Activated CD8-positive, alpha-beta memory T cell treated with anti-CD3 and anti-CD28 coated beads, Interleukin-2, amount 50 U/mL, for 1 hour (primary cell): ENCODE measurements around the gene OR4B1.
"Not testable (repeated sequence)": the region's sequence is repeated elsewhere in the genome, so short reads cannot be mapped to it uniquely, and the experiment has no call there.

Source experiments
- DNase-seq: peaks from one replicate; pipeline ENCODE4 v3.0.0-alpha.2; 2020; ENCODE audit errors: extremely low read depth

OR4B1 gene, protein sequence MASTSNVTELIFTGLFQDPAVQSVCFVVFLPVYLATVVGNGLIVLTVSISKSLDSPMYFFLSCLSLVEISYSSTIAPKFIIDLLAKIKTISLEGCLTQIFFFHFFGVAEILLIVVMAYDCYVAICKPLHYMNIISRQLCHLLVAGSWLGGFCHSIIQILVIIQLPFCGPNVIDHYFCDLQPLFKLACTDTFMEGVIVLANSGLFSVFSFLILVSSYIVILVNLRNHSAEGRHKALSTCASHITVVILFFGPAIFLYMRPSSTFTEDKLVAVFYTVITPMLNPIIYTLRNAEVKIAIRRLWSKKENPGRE

DNA sequence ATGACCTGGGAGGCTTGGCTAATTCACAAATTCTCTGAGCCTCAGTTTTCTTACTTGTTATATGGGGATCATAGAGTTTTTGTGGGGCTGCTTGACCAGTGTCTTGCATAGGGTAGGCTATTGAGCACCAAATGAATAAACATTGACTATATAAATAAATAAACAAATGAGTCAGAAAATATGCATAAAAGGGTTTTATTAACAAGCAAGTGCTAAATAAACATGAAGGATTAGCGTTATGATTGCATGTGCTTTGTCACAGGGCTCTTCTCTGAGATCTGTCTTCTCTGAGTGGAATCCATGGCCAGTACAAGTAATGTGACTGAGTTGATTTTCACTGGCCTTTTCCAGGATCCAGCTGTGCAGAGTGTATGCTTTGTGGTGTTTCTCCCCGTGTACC is at the start of gene OR4B1:
TSS of gene OR4B1 (plus strand) at position 301 of the 400 bp plus-strand sequence. CDS start at position 301, 0 bp downstream.
- DNase-seq, result no peak

DNA sequence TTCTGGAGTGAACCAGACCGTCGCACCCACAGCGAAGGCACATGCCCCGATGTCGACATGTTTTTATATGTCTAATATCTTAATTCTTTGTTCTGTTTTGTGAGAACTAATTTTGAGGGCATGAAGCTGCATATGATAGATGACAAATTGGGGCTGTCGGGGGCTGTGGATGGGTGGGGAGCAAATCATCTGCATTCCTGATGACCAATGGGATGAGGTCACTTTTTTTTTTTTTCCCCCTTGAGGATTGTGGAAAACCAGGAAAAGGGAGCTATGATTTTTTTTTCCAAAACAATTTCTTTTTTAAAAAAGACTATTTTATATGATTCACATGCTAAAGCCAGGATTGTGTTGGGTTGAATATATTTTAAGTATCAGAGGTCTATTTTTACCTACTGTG is 49.2 kb upstream of the OR4B1 start:
- DNase-seq, result no peak

DNA sequence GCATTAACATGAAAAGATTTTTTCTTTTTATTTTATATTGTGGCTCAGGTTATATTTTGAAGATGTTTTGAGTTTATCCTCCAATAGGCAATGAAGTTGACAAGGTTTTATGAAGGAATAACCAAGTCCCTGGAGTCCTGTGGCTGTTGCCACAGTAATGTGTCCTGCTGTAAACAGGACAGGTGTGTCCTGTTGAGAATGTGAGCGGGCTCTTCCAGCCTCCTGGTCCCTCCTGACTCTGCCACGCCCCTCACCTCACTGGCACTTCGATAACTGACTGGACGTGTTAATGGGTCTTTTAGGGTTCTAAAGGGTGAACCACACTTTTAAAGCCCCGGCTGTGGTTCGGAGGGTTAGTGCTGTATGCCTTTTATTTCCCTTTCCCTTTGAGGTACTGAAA is 47.8 kb upstream of the OR4B1 start:
- no peak for DNase-seq

DNA sequence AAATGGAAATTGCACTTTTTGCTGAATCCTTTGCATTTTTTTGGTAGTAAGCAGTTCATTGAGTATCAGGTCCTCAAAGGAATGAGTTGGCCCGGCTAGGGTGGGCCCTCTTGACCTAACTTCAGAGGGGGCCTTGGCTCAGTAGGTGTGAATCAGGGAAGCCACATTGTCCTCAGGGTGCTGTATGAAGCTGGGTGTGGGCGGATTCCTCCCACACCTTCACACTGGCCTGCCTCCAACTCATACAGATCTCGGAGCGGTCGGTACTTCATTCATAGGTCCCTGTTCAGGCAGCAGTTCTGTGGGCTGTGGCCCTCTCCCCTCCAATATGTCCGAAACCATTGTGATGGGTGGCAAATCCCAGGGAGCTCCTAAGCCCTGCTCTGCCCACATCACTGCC is 47.4 kb upstream of the OR4B1 start:
- DNase-seq, result no peak

DNA sequence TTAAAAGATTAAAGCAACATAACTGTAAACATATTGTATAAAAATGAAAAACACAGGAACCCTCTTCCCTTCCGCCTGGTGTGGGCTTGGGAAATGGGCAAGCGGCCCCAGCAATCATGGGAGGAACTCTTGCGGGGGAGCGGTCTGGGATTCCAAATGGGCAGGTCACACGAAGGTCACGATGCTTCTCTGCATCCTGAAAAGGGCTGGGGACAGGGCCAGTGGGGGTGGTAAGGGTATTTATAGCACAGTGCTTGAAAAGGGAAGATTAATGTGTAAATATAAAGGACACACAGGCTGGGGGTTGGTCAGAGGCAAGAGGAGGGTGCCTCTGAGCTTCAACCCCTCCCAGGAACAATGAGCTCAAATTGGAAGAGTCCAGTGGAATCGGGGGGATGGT is 46.9 kb upstream of the OR4B1 start:
- no peak for DNase-seq

DNA sequence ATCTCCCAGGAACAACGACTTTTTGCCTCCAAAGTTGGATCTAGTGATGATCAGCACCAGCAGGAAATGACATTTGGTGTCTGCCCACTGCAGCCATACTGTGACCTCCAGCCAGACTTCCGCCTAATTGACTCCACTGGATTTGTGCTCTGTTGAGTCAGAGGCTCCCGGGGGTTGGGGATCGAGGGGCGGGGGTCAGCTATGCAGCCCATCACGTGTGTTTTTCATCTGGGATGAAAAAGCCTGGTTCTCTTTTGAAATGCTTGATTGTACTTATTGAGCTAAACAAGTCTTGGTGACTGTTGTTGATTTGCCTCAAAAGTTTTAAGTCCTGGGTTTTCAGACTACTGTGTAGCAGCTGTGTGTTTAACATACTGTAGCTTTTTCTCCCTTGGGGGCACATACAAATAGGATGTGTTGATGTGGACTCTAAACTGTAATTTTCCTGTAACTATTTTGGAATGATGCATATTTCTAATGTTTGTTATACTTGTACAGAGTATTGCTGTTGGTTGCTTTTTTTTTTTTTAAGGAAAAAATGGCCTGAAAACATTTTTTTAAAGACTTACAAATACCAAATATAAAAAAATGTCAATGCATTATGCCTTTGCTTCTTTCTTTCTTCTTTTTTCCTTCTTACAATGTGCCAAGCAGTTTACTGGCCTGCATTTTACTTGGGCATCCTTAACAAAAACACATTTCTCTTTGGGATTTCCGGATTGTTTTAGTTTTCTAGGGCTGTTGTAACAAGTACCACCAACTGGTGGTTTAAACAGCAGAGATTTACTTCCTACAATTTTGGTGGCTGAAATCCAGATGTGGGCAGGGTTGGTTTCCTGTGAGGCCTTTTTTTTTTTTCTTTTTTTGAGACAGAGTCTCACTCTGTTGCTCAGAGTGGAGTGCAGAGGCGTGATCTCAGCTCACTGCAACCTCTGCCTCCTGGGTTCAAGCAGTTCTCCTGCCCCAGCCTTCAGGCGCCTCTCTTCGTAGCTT is 46.1 kb upstream of the OR4B1 start:
- no peak for DNase-seq

DNA sequence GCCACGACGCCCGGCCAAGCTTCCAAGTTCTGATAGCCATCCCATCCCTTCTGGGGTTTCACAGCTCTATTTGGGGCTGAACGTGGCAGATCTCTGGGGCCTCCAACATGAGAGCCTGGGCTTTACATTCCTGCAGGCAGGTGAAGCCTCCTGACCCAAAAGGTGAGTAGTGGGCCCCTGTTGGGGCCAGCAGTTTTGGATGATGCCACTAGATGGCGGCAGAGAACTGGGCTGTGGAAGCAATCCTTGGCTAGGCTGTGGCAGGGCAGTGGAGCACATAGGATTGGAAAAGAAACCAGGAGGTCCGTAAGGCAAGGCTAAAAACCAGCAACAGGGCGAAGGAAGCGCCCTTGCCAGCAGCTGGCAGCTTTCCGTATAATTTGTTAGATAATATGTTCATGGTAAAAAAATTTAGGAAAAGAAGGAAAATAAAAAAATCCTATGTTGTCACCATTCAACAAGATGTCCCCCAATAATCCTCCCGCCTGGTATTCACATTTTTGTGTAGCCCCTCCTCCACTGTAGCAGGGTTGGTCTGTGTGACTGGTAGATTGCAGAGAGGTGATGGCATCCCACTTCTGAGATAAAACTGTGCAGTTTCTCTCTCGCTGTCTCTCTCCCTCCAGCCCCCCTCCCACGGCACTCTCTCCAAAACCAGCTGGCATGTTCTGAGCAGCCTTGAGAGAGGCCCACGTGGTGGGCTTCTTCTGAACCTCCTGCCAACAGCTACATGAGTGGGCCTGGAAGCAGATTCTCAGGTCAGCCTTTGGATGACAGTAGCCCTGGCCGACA is 43.6 kb upstream of the OR4B1 start:
- no peak for DNase-seq

DNA sequence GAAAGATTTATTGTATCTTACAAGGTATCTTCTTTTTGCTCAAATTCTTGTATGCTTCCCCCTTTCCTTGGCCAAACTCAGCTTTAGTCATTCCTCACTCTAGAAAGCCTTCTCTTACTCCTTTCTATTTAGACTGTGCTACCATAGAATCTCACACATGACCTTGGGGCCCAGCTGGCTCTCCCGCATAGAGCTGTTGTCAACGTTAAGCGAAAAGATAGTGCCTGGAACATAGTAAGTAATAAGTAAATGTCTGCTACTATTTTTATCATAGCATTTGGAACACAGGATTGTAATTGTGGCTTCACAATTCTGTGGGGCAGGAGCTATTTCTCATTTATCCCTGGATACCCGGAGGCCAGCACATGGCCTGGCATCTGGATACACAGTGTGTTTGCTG is 38.9 kb upstream of the OR4B1 start:
- DNase-seq, result no peak

DNA sequence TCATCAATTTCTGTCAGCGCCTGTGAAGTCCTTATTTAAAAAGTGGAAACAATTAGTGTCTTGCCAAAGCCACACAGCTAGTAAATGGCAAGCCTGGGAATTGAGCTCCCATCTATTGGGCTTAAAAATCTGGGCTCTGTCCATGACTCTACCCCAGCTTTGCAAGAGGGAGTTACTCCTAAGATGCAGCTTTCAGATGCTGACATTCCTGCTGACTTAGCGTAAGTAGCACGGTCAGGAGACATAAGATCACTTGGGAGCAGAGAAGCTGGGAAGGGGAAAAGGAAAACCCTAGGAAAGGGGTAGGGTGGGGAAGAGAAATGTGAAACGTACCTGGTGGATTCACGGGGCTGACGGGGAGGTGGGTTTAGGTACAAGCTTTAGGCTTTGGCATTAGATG is 36.0 kb upstream of the OR4B1 start:
- no peak for DNase-seq

DNA sequence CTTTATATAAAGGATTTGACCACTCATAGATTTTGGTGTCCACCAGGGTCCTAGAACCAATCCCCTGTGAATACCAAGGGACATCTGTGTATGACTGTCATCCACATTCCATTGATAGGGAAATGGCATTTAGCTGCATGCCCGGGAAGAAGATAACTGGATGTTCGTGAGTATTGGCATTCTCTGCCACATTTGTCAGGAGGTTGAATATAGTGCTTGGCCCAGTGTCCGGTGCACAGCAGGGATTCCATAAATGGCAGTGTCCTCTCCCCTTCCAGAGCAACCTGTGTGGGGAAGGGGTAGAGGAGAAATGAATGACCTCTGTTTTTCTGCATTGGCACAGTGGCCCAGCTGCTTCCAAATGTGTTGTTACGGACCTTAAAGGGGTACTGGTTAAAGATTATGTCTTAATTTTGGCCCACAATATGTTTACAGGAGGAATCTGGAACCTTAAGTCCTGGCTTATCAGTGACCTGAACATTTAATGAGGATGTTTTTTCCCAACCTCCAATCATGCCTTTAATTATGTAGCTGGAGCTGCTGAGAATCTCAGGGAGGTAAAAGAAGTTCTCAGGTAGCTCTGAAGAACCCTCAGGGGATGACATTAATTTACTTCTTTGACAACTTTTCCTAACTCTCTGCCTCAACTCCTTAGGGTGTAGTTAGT is 33.6 kb upstream of the OR4B1 start:
- no peak for DNase-seq

DNA sequence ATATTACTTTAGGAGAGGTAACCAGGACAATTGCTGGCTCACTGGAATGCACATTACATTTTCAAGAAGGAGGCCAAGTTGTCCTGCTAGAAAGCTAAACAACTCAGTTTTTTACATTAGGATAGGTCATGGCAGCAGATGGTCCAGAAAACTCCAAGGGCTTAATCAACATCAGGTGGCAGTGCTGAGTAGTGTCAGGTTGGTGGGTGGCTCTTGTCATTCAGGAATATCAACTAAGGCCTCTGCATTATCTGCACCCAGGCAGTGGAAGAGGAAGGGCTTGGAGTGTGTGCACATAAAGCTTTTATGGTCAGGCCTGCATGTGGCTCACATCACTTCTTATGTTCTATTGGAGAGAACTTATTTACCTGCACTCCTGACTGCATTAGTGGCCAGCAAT is 32.2 kb upstream of the OR4B1 start:
- DNase-seq, result no peak

DNA sequence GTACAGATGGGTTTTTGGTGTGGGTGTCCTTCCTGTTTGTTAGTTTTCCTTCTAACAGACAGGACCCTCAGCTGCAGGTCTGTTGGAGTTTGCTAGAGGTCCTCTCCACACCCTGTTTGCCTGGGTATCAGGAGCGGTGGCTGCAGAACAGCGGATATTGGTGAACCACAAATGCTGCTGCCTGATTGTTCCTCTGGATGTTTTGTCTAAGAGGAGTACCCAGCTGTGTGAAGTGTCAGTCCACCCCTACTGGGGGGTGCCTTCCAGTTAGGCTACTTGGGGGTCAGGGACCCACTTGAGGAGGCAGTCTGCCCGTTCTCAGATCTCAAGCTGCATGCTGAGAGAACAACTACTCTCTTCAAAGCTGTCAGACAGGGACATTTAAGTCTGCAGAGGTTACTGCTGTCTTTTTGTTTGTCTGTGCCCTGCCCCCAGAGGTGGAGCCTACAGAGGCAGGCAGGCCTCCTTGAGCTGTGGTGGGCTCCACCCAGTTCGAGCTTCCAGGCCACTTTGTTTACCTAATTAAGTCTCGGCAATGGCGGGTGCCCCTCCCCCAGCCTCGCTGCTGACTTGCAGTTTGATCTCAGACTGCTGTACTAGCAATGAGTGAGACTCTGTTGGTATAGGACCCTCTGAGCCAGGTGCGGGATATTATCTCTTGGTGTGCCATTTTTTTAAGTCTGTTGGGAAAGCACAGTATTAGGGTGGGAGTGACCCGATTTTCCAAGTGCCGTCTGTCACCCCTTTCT is 25.5 kb upstream of the OR4B1 start:
- DNase-seq, result not testable (repeated sequence)

DNA sequence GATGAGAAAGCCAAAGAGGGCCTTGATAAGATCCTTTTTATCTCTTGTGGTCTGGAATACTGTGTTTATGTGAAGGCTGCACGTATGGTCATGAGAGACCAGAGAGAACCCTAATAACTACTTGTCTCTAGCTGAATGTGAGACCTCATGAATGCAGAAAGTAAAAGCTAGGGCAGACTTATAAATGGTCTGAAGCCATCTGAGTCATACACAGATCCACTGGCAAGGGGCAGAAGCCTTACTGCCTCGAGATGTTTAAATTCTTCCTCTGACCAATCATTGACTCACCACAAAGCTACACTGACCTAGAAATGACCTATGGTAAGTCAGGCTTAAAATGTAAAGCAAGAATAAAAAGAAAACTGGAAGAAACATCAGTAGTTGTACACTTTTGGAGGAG is 22.7 kb upstream of the OR4B1 start:
- DNase-seq, result no peak

DNA sequence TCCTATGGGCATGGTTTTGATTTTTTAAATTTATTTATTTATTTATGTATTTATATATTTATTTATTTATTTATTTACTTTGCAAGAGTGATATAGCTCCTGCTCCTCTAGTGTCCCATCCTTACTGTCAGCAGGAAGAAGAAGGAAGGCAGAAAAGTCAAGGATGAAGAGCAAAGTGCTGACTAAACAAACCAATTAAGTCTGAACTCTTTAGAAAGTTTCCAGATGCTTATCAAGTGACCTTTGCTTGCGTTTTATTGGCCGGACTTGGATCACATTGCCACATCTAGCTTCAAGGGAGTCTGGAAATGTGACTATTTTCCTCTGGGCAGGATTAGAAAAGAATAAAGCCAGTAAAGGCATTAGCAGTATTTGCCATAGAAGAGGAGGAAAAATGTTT is 8.7 kb upstream of the OR4B1 start:
- DNase-seq, result no peak

DNA sequence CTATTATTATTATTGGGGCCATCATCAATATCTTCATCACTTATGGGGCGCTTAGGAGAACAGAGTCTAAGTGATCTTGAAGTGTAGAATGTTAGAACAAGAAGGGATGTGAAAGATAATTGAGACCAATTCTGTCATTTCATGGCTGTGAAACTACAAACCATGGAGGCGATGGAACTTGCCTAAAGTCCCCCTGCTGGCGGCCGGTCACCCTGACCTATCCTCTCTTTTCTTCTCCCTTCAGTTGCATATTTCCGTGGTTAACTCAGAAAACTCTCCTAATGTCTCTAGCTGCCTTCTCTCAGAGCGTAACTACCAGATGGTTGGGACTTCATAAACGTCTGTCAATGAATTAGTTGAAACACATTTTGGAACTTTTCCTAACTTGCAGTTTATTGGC is 6.6 kb upstream of the OR4B1 start:
- no peak for DNase-seq

DNA sequence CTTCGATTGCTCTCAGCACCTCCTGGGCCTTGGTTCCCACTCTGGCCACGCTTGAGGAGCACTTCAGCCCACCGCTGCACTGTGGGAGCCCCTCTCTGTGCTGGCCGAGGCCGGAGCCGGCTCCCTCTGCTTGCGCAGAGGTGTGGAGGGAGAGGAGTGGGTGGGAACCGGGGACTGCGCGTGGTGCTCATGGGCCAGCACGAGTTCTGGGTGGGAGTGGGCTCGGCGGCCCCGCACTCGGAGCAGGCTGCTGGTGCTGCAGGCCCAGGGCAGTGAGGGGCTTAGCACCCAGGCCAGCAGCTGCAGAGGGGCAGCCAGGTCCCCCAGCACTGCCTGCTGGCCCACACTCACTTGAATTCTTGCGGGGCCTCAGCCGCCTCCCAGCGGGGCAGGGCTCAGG is 12.2 kb downstream of the OR4B1 start:
- no peak for DNase-seq

DNA sequence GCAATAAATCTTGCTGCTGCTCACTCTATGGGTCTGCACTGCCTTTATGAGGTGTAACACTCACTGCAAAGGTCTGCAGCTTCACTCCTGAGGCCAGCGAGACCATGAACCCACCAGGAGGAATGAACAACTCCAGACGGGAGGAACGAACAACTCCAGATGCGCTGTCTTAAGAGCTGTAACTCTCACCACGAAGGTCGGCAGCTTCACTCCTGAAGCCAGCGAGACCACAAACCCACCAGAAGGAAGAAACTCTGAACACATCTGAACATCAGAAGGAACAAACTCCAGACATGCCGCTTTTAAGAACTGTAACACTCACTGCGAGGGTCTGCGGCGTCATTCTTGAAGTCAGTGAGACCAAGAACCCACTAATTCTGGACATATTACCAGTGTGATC is 13.4 kb downstream of the OR4B1 start:
- DNase-seq, result not testable (repeated sequence)

DNA sequence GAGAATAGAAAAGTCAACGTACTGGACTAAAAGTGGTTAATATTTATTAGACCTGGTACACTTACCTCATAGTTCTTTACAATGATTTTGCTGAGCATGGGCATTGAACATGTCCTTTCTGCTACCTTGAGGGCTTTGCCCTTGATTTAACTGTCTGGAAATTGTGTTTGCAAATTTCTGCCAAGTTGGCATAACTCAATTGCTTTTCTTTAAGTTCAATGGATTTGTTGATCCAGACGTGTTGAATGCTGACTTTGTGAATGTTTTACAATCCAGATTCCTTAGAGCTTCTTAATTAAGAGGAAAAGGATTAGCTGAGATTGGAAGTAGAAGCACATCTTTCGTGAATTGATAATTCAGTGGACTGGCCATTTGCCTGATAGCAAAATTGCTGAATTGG is 21.1 kb downstream of the OR4B1 start:
- no peak for DNase-seq

DNA sequence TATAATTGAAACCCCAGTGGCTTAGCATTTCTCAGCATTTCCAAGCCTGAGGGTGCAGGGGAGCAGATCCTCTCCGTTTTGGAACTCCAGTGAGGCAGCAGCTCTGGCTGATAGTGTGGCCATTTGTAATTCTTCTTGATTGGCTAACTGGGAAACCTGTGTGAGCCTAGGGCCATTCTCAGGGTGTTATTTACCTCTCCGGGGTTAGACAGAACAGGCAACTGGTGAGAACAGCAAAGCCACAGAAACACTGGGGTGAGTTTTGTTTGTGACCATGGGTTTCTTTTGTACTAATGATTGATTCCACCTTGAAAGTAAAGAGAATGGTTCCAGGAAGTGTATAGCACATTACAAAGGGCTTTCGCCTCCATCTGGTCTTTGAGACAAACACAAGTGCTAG is 25.9 kb downstream of the OR4B1 start:
- no peak for DNase-seq

DNA sequence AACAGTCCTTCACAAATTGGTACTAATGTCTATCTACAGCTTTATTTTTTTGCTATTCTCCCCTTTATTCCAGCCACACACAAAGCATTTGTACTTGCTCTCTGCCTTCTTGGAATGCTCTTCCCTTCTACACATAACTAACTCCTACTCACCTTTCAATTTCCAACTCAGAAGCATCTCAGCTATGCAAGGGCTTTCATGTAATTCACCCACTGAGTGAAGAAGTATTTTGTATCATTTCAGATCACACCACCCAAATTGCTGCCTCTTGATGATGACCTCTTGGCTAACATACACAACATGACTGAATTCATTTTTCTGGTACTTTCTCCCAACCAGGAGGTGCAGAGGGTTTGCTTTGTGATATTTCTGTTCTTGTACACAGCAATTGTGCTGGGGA is 28.2 kb downstream of the OR4B1 start, which contains the start of gene OR4X2:
TSS of gene OR4X2 (plus strand) at position 301 of the 400 bp plus-strand sequence. CDS start at position 301, 0 bp downstream.
- no peak for DNase-seq

DNA sequence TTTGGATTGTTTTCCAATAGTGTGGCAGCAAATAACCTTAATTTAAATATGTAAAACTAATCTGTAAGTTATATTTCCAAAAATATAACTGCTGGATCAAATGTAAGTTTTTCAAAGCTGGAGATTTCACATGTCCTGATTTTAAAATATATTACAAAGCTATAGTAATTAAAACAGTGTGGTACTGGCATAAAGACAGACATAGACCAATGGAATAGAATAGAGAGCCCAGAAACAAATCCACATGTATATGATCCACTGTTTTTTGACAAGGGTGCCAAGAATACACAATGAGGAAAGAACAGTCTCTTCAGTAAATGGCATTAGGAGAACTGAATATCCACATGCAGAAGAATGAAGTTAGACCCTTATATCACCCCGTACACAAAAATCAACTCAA is 32.3 kb downstream of the OR4B1 start:
- no peak for DNase-seq
